Fibroblast of lung (primary cell): ENCODE results near the gene PRAMEF14. TPM values are rescaled to one million over a fixed set of nuclear protein-coding genes. Genes with fewer than 3 reads are reported as not detected.
"Not testable (repeated sequence)": the region's sequence is repeated elsewhere in the genome, so short reads cannot be mapped to it uniquely, and the experiment has no call there.

Source experiments
- DNase-seq, 2 donors: peaks; one replicate each; pipeline versions ENCODE4 v3.0.0 to v3.0.0-alpha.2; 2010; ENCODE audit warnings: low read depth in 2 of 2
- H2AFZ ChIP-seq: 2 replicates; pipeline ENCODE4 v1.5.1; 2012; ENCODE audit warnings: low read length, control low read depth, inconsistent platforms
- H3K27ac ChIP-seq: 2 replicates; pipeline ENCODE4 v1.5.1; 2011; ENCODE audit warnings: low read length, control low read depth; ENCODE audit not compliant: insufficient read depth
- H3K27me3 ChIP-seq: 2 replicates; pipeline ENCODE4 v1.5.1; 2011; ENCODE audit warnings: mild to moderate bottlenecking, low read length; ENCODE audit not compliant: control insufficient read depth, insufficient read depth
- H3K36me3 ChIP-seq: 2 replicates; pipeline ENCODE4 v1.5.1; 2011; ENCODE audit warnings: low read length; ENCODE audit not compliant: control insufficient read depth, insufficient read depth
- H3K4me1 ChIP-seq: 2 replicates; pipeline ENCODE4 v1.5.1; 2011; ENCODE audit warnings: low read length; ENCODE audit not compliant: control insufficient read depth, insufficient read depth; ENCODE audit errors: extremely low read depth
- H3K4me2 ChIP-seq: 2 replicates; pipeline ENCODE4 v1.5.1; 2011; ENCODE audit warnings: low read length, control low read depth; ENCODE audit not compliant: insufficient read depth; ENCODE audit errors: extremely low read depth
- H3K4me3 ChIP-seq, 4 experiments: fragments of 200-600 bp in 1 of 4; sonication (generic) in 1 of 4; replicated peaks in 1 of 4; 2 replicates each; pipeline ENCODE4 v1.5.1; 2011 to 2016; ENCODE audit warnings: low read length in 4 of 4, low read depth in 3 of 4, mild to moderate bottlenecking in 3 of 4, control low read depth in 2 of 4, inconsistent platforms in 1 of 4, mixed read lengths in 1 of 4; ENCODE audit not compliant: insufficient read depth in 1 of 4; ENCODE audit errors: control extremely low read depth in 1 of 4
- H3K79me2 ChIP-seq: 2 replicates; pipeline ENCODE4 v1.5.1; 2012; ENCODE audit warnings: mild to moderate bottlenecking, low read length, inconsistent platforms; ENCODE audit not compliant: control insufficient read depth, insufficient read depth
- H3K9ac ChIP-seq: 2 replicates; pipeline ENCODE4 v1.5.1; 2011; ENCODE audit warnings: mild to moderate bottlenecking, low read length, control low read depth; ENCODE audit not compliant: insufficient read depth
- H3K9me3 ChIP-seq: 2 replicates; pipeline ENCODE4 v1.5.1; 2012; ENCODE audit warnings: low read depth, low read length; ENCODE audit not compliant: control insufficient read depth, insufficient read depth
- H4K20me1 ChIP-seq: 2 replicates; pipeline ENCODE4 v1.5.1; 2011; ENCODE audit warnings: low read length; ENCODE audit not compliant: control insufficient read depth, insufficient read depth; ENCODE audit errors: extremely low read depth
- polyA plus RNA-seq, 2 donors: library from polyadenylated mRNA; depleted of rRNA in 1 of 2; stranded (reverse) in 1 of 2; unstranded in 1 of 2; fragments of >200 nt; gene quantifications; 2 replicates each; pipeline ENCODE4 v1.2.1, GENCODE V29; 2011 to 2012; ENCODE audit warnings: missing spikeins in 1 of 2
- total RNA-seq: library from RNA; depleted of rRNA; stranded (reverse); fragments of >200 nt; gene quantifications from 2 replicates; pipeline ENCODE4 v1.2.1, GENCODE V29; 2014

The PRAMEF14 gene
- total and polyA plus RNA-seq, 2 donors (not counting 1 experiment from before 2014, with no cell fraction given) = not detected

GRCh38 chr1:13378983-13379382, 32.0 kb upstream of the PRAMEF14 start:
- H4K20me1 ChIP-seq, H2AFZ ChIP-seq, H3K79me2 ChIP-seq, H3K4me1 ChIP-seq, H3K9me3 ChIP-seq, H3K36me3 ChIP-seq, DNase-seq, H3K27me3 ChIP-seq, H3K4me3 ChIP-seq, H3K4me2 ChIP-seq, H3K27ac ChIP-seq, H3K9ac ChIP-seq: not testable (repeated sequence)

- H3K9ac ChIP-seq, H3K9me3 ChIP-seq, H3K36me3 ChIP-seq, H3K4me2 ChIP-seq, H3K79me2 ChIP-seq, H3K27ac ChIP-seq, H4K20me1 ChIP-seq, H3K4me3 ChIP-seq, H3K4me1 ChIP-seq, DNase-seq, H2AFZ ChIP-seq, H3K27me3 ChIP-seq: not testable (repeated sequence)
These were observed 21.6 kb upstream of the PRAMEF14 start for GRCh38 chr1:13368544-13368943.

- H3K4me2 ChIP-seq, H3K9ac ChIP-seq, H3K27me3 ChIP-seq, H3K79me2 ChIP-seq, H3K36me3 ChIP-seq, H2AFZ ChIP-seq, H4K20me1 ChIP-seq, H3K4me3 ChIP-seq, H3K4me1 ChIP-seq, DNase-seq, H3K27ac ChIP-seq, H3K9me3 ChIP-seq: not testable (repeated sequence)
These were observed 19.6 kb upstream of the PRAMEF14 start for GRCh38 chr1:13366536-13366935.

GRCh38 chr1:13364928-13365327, 18.0 kb upstream of the PRAMEF14 start:
- H3K9me3 ChIP-seq, H3K27me3 ChIP-seq, H4K20me1 ChIP-seq, DNase-seq, H2AFZ ChIP-seq, H3K4me1 ChIP-seq, H3K4me2 ChIP-seq, H3K79me2 ChIP-seq, H3K36me3 ChIP-seq, H3K9ac ChIP-seq, H3K27ac ChIP-seq, H3K4me3 ChIP-seq: not testable (repeated sequence)

- H3K79me2 ChIP-seq, DNase-seq, H3K4me2 ChIP-seq, H3K9me3 ChIP-seq, H4K20me1 ChIP-seq, H3K4me1 ChIP-seq, H3K27ac ChIP-seq, H2AFZ ChIP-seq, H3K9ac ChIP-seq, H3K36me3 ChIP-seq, H3K4me3 ChIP-seq, H3K27me3 ChIP-seq: not testable (repeated sequence)
These were observed 15.4 kb upstream of the PRAMEF14 start for GRCh38 chr1:13362364-13362763.
